Measurements from ENCODE around the gene ABI3BP.

GRCh38 chr3:100994187-100994586 lies 966 bp upstream of the ABI3BP start:
- no peak for TF ChIP-seq CTCF (IDR thresholded peaks at IDR 0.05)
- TF ChIP-seq POLR2A (IDR thresholded peaks at IDR 0.05): no peak
